ENCODE data around the gene MRI1. TPM values are rescaled to one million over a fixed set of nuclear protein-coding genes. Genes with fewer than 3 reads are reported as not detected.

Gene MRI1
- 10 to 100 TPM; 28.2 to 60.2 (median 38.5) TPM for total RNA-seq

DNA sequence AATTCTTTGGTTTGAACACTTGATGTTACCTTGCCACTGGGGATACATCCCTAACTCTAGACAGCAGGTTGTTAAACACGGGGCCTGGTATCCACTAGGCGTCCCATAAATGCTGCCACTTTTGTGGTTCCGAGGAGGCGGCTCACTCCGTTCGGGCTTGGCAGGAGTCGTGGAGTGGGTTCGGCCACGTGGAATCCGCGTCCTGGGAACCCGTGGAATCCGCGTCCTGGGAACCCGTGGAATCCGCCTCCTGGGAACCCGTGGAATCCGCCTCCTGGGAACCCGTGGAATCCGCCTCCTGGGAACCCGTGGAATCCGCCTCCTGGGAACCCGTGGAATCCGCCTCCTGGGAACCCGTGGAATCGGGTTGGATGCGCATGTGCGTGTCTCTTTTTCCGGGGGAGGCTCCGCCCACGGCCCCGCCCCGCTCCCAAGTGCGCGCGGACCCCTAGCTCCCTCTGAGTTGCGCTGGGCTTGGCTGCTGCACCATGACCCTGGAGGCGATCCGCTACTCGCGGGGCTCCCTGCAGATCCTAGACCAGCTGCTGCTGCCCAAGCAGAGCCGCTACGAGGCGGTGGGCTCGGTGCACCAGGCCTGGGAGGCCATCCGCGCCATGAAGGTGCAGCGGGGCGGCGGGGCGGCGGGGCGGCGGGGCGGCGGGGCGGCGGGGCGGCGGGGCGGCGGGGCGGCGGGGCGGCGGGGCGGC lies at the start of gene MRI1:
Gene MRI1, plus strand, starts transcription at position 422 of the 707 bp plus-strand sequence. Its CDS starts 67 bp downstream, at position 489.
- H3K4me1 ChIP-seq, result peaks cover 4 to 33% (median 23%) of the 10 kb centered on the region in 4 donors
- 47% methylated on average over 17 of the region's 67 CpGs for WGBS
- H3K27me3 ChIP-seq, result no peaks in the 10 kb centered on the region
- intact Hi-C loops (cut with DNase I), result no loop called here
- H3K36me3 ChIP-seq, result peaks cover 45 to 60% (median 55%) of the 10 kb centered on the region in 4 donors
- H3K27ac ChIP-seq (replicated peaks in 1 of 4), result peak within 1 kb of the TSS; percentile 75 to 83 (median 82)
- TF ChIP-seq EP300 (IDR thresholded peaks at IDR 0.05), result no peak
- TF ChIP-seq, protein P1, sequence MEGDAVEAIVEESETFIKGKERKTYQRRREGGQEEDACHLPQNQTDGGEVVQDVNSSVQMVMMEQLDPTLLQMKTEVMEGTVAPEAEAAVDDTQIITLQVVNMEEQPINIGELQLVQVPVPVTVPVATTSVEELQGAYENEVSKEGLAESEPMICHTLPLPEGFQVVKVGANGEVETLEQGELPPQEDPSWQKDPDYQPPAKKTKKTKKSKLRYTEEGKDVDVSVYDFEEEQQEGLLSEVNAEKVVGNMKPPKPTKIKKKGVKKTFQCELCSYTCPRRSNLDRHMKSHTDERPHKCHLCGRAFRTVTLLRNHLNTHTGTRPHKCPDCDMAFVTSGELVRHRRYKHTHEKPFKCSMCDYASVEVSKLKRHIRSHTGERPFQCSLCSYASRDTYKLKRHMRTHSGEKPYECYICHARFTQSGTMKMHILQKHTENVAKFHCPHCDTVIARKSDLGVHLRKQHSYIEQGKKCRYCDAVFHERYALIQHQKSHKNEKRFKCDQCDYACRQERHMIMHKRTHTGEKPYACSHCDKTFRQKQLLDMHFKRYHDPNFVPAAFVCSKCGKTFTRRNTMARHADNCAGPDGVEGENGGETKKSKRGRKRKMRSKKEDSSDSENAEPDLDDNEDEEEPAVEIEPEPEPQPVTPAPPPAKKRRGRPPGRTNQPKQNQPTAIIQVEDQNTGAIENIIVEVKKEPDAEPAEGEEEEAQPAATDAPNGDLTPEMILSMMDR (IDR thresholded peaks at IDR 0.05), result no peak
- TF ChIP-seq POLR2AphosphoS5 (IDR thresholded peaks at IDR 0.05), result peak; percentile 66 to 82
- no peak for TF ChIP-seq POLR2A (IDR thresholded peaks at IDR 0.05; ENCODE audit: low read depth)
- peak; percentile 93 for DNase-seq (ENCODE audit: extremely low spot score)
- H3K4me3 ChIP-seq, result peak within 1 kb of the TSS; percentile 68 to 92 (median 82)
- H3K9me3 ChIP-seq, result no peaks in the 10 kb centered on the region

DNA sequence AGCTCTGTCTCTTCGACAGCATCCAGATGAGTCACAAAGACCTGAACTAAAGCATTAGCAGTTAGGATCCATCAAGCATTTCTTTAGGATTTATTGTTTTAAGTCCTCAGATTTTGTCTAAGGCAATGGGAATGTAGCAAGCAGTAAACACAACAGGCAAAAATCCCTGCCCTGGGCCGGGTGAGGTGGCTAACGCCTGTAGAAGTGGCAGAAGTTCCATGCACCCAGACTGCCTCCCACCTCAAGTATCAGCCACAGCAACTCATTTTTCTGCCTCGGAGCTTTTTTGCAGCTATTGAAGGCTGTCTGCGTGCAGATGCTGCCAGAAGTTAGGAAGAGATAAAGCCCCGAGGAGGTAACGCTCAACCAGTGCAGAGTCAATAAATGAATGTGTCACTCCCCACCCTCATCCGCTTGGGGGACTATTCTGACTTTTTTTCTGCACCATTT lies 47.1 kb upstream of the MRI1 start:
- Histone ChIP-seq H3K4me1 (peaks cover 2 to 18% (median 12%) of the 10 kb centered on the region in 4 donors), H3K9me3 (no peaks in the 10 kb centered on the region), H3K27me3 (no peaks in the 10 kb centered on the region), H3K4me3 (no peak overlapping the region), H3K27ac (replicated peaks in 1 of 4) (no peak overlapping the region), H3K36me3 (no peaks in the 10 kb centered on the region)
- DNase-seq (ENCODE audit: extremely low spot score), result no peak
- intact Hi-C loops (cut with DNase I), result no loop called here
- TF ChIP-seq EP300 (IDR thresholded peaks at IDR 0.05) (no peak), POLR2A (IDR thresholded peaks at IDR 0.05; ENCODE audit: low read depth) (no peak), POLR2AphosphoS5 (IDR thresholded peaks at IDR 0.05) (no peak)
- TF ChIP-seq, protein P1 (IDR thresholded peaks at IDR 0.05), result no peak
- 48% methylated on average over 8 of the region's 8 CpGs for WGBS

DNA sequence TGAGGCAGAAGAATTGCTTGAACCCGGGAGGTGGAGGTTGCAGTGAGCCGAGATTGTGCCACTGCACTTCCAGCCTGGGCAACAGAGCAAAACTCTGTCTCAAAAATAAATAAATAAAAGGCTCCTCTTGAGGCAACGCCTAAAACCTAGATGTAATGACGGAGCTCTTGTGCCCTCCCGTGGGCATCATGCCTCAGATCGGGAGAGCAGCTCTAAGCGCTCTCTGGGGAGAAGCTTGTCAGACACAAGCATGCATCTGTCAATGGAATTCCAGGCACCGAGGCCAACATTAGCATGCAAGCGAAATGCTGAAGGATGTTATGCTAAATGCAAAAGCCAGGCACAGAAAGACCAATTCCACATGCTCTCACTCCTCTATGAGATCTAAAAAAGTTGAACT lies 45.6 kb upstream of the MRI1 start:
- TF ChIP-seq POLR2AphosphoS5 (IDR thresholded peaks at IDR 0.05) (no peak), EP300 (IDR thresholded peaks at IDR 0.05) (no peak), POLR2A (IDR thresholded peaks at IDR 0.05; ENCODE audit: low read depth) (no peak)
- TF ChIP-seq, protein P1 (IDR thresholded peaks at IDR 0.05), result peak; percentile 28 to 41 (median 35)
- Histone ChIP-seq H3K4me3 (no peak overlapping the region), H3K36me3 (no peaks in the 10 kb centered on the region), H3K27me3 (no peaks in the 10 kb centered on the region), H3K27ac (replicated peaks in 1 of 4) (no peak overlapping the region), H3K4me1 (peaks cover 0 to 5% (median 0%) of the 10 kb centered on the region in 4 donors), H3K9me3 (no peaks in the 10 kb centered on the region)
- intact Hi-C loops (cut with DNase I), result no loop called here
- no peak for DNase-seq (ENCODE audit: extremely low spot score)
- WGBS, result 19% methylated on average over 9 of the region's 9 CpGs

DNA sequence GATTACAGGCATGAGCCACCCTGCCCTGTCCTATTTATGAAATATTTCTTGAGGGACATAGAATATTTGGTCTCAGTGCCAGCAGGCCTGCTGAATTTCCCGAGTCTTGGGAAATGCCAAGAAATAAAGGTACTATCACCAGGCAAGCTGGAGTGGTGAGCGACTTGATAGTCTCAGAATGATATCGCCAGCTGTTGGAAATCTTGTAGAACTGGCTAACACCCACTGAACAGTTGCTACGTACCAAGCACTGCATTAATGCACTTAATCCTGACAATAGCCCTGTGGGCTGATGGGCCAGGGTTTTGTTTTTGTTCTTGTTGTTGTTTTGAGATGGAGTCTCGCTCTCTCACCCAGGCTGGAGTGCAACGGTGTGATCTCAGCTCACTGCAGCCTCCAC lies 42.2 kb upstream of the MRI1 start:
- peaks cover 0 to 5% (median 0%) of the 10 kb centered on the region in 4 donors for H3K4me1 ChIP-seq
- H3K36me3 ChIP-seq, result no peaks in the 10 kb centered on the region
- intact Hi-C loops (cut with DNase I), result loop anchor here (5.0 kb wide), 1 partner anchor 445 kb away; no protein-coding TSS in a partner anchor
- DNase-seq (ENCODE audit: extremely low spot score), result no peak
- no peak overlapping the region for H3K4me3 ChIP-seq
- H3K27me3 ChIP-seq, result no peaks in the 10 kb centered on the region
- H3K9me3 ChIP-seq, result no peaks in the 10 kb centered on the region
- WGBS, result 83% methylated on average over 4 of the region's 6 CpGs
- no peak overlapping the region for H3K27ac ChIP-seq (replicated peaks in 1 of 4)
- TF ChIP-seq POLR2A (IDR thresholded peaks at IDR 0.05; ENCODE audit: low read depth) (no peak), EP300 (IDR thresholded peaks at IDR 0.05) (no peak), POLR2AphosphoS5 (IDR thresholded peaks at IDR 0.05) (no peak)
- TF ChIP-seq, protein P1 (IDR thresholded peaks at IDR 0.05), result no peak
